NCI-H1436 treated with DMSO at 0.1 percent for 48 hours (cell line): ENCODE results near the gene GNB1.
"Not testable (repeated sequence)": the region's sequence is repeated elsewhere in the genome, so short reads cannot be mapped to it uniquely, and the experiment has no call there.

Experiments
- DNase-seq: peaks from one replicate; lab custom pipeline; 2025; lab: John Stamatoyannopoulos, UW

GNB1 gene

DNA sequence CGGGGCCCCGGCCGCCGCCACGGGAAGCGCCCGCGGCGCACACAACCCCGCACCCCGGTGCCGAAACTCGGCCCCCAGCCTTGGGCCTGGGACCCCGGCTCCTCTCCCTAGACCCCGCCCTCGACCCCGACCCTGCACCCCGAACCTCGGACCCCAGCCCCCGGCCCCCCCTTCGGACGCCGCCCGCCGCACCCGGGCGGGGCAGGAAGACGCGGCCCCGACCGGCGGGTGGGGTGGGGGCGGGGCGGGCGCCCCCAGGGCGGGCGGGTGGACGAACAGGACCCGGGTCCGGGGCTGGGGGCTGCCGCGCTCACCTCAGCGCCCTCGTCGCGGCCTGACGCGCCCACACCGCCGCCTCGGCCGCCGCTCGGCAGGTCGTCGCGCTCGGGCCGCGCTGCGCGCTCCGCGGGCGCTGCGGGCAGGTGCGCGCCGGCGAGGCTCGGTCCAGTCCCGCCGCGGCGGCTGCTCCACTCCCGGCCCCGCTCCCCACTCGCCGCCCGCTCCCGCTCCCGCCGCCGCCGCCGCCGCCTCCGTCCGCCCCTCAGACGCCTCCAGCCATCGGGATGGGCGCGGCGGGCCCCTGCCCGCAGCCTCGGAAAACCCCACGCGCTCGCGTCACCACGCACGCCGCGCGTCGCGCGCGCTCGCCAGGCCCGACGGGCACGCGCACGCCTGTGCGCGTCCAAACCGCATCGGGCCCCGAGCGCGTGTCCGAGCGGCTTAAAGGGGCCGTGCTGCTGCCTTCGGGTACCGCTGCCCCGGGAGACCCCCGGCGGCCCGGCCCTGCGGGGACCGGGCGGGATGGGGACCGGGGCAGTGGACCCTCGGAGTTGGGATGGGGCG is at the start of gene GNB1:
GNB1 (minus strand) TSS at position 582 of the 843 bp plus-strand sequence. CDS start 65,634 bp downstream, outside the sequence.
- DNase-seq = no peak

DNA sequence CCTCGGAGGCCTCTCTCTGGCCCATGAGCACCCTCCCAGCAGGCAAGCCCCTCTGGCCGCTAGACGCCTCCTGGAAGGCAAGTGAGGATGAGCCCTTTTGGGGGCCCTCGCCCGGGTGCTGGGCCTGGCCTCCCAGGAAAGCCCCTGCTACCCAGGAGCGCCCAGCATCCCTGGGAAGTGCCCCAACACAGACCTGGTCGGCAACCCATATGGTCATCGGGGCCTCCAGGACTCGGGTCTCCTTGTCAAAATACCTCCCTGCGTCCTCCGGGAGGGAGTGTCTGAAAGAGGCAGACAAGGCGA is 49.2 kb upstream of the GNB1 start:
- no peak for DNase-seq

DNA sequence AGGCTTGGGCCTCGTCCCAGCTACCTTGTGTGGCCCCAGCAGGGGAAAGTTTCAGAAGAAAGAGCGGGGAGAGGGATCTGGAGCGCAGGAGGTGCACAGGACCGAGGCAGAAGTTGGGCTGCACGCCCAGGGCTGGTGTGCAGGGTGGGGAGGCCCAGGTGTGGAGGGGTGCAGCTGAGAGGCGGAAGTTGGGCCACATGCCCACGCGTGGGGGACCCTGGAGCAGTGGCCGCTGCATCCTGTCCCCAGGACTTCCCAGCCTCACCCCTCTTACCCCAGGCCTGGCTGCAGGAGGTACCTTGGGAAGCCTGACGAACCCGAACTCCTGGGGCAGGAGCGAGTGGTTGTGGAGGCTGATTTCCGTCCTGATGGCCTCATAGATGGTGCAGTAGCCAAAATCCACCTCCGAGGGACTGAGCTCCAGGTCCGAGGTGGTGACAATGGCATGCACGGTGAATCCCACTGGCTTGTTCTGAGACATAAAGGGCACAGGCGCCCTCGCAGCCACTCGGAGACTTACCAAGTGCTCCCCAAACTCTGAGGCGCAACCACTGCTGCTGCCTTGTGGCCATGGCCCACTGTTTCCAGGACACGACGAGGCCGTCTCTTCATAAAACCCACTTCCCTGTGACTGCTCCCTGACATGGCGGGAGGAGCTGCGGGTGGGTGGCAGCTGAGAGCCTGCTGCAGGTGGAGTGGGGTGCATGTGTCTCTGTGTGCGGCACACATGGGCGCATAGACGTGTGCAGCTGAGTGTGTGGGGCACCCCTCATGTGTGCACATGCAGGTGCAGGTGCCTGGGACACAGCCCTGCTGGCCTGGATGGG is 48.6 kb upstream of the GNB1 start:
- no peak for DNase-seq

DNA sequence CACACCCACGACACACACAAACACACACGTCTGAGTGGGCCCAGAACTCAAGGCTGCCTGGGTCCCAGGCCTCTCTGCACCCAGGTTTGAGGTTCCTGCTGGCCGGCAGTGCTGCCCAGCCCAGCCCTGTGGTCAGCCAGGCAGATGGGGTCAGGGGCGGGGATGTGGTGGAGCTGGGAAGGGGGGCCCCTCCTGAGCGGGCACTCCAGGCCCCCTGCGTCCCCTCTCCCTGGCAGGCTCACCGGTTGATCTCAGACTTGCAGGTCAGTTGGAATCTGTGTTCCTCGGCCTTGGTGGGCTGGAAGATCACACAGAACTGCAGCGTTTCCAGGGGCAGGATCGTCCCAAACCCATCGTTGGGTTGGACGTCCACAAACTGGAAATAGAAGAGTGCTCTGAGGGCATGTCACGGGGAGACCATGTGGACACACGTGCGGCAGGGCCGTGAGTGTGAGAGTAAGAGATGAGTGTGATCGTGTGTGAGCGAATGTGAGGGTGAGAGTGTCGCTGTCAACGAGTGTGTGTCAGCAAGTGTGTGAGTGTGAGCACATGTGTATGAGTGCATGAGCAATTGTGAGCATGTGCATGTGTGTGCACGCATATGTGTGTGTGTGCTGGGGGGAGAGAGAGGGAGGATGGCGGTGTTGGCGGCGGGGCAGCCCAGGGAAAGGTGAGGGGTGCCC is 47.9 kb upstream of the GNB1 start:
- no peak for DNase-seq

DNA sequence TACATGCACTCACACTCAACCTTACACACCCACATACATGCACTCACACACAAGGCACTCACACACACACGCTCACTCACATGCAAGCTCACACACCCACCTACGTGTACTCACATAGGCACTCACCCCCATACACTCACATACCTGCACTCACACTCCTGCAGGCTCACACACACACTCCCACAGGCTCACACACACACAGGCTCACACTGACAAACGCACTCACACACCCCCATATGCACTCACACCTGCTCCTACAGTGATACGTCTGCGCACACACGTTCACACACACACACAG is 47.3 kb upstream of the GNB1 start:
- DNase-seq = no peak

DNA sequence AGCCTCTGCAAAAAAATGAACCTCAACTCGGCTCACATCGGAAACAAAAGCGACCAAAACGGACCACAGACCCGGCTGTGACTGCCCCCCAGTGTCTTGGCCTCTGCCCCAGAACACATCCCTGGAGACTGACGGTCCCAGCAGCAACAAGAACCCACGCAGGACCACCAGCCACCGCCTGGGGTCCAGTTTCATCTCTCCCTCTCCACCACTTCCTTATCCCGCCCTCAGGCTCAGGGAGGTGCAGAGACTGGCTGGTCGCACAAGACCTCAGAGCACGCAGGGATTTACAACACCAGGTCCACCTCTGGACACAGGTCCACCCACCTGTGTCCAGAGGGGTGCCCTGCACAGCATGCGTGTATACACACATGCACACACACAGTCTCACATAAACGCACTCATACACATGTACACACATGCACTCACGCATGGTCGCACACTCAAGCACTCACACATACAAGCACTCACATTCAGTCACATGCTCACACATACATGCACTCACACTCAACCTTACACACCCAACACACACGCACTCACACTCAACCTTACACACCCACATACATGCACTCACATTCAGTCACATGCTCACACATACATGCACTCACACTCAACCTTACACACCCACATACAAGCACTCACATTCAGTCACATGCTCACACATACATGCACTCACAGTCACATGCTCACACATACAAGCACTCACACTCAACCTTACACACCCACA is 46.8 kb upstream of the GNB1 start:
- no peak for DNase-seq

DNA sequence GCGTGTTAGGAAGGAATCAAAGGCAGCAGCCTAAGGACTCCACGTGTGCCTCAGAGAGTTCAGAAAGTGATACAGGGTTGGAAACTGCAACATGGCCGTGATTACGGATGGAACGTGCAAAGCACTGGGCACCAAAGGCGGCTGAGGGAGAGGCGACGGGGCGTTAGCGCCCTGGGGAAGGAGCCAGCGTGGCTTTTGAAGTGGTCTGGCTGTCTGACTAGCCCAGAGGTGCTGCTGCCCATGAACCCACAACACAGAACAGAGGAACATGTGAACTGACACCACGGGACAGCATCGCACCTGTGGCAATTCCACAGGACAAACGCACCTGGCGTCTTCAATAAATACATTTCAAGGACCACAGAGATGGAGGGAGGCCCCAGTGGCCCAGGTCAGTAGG is 46.2 kb upstream of the GNB1 start:
- DNase-seq = no peak

DNA sequence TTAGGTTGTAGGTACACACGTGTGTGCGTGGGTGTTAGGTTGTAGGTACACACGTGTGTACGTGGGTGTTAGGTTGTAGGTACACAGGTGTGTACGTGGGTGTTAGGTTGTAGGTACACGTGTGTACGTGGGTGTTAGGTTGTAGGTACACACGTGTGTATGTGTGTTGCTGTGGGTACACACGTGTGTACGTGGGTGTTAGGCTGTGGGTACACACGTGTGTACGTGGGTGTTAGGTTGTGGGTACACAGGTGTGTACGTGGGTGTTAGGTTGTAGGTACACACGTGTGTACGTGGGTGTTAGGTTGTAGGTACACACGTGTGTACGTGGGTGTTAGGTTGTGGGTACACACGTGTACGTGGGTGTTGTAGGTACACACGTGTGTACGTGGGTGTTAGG is 44.0 kb upstream of the GNB1 start:
- DNase-seq = not testable (repeated sequence)

DNA sequence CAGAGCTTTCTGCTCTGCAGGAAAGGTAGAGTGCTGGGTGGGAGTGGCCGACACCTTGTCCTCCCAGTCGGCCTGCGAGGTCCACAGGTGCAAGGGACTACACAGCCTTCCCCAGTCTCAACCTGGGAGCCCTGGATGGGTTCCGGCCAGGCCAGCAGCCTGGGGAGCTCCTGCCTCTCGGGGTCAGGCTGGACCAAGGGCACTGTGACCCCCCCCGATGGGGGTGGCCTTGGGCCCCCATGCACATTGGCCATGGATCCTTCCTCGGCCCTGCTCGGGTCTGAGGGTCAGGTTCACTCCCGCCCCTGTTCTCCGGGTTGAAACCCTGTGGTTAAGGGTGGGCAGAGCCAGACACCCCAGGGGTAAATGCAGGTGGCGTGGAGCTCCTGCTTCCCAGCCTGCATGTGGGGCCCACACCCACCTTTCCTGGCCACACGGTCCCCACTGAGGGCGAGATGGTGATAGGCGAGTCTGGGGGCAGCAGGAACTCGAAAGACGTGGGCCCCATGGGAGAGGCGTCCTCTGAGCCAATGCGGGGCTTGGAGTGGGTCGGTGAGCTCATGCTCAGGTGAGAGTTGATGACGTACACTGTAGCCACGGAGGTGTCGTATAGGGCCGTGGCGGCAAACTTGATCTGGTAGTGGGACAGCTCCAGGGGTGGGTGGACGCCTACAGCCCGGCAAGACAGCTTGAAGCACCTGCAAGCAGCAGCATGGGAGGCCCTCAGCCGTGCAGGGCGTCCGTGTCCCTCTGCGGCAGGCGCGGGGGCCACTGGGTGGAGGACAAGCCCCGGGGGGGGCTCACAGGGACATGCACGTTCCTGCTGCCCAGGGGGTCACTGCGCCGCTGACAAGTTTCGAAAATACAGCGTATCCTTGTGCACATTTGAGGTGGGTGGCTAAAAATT is 39.0 kb upstream of the GNB1 start:
- DNase-seq = no peak

DNA sequence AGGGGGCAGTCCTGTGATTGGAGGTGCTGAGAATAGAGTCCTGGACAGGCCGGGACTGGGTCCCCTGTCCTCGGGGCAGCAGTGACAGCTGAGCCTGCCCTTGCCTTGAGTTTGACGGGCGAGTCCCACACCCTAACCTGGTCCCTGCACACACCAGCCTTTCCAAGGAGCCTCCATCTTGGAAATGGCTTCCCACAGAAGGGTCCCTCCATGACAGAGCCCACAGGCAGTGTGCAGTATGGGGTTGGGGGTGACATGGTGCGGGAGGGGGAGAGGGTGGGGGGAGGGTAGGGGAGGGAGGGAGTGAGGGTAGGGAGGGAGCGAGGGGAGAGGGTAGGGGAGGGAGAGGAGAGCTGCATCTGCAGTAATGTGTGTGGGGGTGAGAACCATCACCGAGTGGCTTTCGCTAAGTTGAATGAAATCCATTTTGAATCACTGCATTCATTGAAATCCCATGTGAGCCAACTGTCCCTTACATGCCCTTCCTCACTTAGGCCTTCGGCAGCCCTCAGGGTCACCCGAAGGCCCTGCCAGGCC is 38.3 kb upstream of the GNB1 start:
- DNase-seq = no peak

DNA sequence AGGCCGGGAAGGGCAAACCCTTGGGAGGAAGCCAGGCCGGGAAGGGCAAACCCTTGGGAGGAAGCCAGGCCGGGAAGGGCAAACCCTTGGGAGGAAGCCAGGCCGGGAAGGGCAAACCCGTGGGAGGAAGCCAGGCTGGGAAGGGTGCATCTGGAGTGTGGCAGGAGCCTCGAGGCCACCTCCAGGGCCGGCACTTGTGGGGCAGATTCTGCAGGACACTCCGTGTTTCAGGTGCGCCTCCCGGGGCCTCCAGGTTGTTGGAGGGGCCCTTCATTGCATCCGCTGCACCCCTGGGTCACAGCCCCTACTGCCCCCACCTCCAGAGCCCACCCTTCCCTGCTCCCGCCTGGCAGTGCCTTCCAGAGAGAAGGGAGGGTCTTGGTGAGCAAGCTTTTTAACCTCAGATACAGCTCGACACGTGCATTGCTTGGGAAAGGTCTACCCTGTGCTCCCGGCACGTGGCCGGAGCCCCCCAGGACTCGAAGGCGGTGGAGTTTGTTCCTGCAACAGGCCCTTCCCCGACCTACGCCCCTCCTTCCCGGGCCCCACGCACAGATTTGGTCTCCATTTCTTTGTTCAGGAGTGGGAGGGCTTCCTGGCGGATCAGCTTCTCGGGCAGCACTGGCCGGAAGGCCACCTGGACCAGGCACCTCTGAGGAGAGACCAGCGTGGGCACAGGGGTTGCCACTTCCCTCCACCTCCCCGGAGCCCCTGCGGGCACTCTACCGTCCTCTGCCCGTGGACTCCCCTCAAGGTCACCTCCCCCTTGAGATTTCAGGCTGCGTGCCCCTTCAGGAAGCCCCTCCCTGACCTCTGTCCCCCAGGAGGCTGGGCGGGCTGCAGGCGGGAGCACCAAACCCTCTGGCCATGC is 37.6 kb upstream of the GNB1 start:
- DNase-seq = no peak

DNA sequence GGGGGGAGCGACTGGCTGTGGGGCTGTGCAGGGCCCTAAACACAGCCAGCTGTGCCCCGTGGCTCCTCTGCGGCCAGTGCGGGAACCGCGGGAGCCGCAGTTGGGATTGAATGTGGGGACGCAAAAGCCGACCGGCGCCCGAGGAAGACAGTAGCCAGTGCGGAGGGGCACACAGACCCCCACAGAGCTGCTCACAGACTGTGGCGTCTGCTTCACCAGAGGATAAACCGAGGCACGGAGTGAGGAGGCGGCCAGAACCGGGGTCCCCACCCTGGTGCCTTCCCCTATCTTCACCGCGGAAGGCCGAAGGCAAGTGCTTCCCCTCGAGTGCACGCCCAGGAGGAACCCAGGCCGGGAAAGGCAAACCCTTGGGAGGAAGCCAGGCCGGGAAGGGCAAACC is 36.9 kb upstream of the GNB1 start:
- DNase-seq = no peak

DNA sequence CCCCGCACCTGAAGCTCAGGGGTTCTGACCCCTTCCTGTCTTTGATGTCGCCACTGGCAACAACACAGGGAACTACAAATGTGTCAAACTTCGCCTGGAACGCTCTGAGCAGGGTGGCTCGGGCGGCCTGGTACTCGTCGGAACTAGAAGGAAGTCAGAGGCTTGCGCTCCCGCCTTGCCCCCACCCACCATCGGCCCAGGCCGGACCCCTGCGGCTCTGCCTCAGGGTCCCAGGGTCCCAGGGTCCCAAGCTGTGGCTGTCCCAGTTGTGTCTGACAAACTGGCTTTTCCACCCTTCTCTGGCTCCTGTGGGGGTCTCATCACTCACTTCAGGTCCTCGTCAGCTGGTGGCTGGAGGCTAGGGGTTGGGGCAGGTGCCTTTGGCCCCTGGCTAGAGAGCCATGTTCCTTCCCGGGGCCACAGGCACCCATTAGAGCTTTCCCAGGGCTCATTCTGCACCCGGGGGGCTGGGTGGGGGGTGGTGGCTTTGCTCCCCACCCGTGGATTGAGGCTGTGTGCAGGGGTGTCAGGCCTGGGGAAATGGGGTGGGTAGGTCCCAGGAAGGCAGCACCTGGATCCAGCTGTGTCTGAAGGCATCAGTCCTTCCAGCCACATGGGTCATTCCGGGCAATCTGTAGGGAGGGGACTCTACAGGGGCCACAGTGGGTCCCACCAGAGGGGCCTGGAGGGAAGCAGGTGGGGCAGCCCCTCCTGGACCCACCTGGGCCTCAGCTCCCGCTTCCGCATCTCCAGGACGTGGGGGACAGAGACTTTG is 36.2 kb upstream of the GNB1 start:
- no peak for DNase-seq

DNA sequence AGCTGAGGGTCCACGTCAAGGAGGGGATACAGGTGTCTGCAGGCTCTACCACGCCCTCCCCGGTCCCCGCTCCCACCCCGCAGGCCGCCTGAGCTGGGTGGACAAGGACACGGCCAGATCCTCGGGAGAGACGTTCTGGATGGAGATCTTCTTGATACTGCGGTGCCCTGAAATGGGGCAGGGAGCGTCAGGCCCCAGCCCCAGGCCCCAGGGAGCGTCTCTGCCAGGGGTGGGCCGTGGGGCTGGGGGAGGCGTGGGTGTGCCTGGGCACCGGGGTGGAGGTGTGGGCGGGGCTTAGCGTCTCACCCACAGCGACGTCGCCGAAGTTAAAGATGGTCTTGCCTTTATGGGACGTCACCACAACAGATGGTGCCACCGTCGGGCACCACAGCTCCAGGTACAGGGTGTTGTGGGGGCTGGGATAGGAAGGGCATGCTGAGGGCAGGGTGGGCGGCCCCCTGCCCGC is 35.5 kb upstream of the GNB1 start:
- no peak for DNase-seq

DNA sequence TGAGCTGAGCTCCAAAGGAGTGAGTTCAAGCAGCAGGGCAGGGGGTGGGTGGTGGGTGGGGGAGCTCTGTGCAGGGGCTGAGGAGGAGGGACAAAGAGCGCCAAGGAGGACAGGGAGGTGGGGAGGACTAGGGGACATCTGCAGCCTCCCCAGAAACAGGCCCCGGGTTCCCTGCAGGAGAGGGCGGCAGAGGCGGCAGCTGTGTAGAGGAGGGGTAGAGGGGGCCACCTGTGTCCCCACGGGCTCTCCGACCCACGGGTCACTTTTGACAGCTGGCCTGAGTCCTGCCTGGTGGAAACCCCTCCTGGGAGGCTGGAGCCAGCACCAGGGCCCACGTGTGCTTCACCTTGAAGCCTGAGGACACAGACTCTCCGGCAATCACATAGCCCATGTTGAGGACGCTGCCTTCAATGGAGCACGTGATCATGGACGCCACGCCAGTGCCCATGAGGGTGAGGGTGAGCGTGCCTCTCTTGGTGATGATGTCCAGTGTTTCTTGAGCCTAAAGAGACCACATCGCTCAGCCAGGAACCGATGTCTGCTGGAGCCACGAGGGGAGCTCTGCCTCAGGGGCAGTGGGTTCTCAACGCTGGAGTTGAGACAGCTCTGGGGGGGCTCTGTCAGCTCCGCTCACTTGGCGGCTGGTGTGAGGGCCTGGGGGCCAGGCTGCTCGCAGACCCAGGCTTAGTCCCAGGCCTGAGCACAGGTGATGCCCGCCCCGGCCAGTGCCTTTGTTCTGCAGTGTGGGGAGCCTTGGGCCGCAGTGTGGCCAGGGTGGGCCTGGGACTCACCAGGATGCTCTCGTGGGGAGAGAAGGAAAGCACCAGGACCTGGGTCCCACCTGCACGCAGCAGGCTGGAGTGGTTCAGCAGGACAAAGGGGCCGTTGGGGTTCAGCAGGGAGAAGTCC is 34.8 kb upstream of the GNB1 start:
- DNase-seq = no peak

DNA sequence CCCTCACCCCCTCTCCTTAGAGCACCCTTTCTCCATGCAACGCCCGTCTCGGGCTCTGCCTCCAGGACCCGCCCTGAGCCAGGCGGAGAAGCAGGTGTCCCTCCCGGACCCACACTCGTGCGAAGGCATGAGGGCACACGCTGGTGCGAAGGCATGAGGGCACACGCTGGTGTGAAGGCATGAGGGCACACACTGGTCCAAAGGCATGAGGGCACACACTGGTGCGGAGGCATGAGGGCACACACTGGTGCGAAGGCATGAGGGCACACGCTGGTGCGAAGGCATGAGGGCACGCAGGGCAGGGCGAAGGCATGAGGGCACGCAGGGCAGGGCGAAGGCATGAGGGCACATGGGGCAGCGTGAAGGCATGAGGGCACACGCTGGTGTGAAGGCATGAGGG is 34.0 kb upstream of the GNB1 start:
- no peak for DNase-seq

DNA sequence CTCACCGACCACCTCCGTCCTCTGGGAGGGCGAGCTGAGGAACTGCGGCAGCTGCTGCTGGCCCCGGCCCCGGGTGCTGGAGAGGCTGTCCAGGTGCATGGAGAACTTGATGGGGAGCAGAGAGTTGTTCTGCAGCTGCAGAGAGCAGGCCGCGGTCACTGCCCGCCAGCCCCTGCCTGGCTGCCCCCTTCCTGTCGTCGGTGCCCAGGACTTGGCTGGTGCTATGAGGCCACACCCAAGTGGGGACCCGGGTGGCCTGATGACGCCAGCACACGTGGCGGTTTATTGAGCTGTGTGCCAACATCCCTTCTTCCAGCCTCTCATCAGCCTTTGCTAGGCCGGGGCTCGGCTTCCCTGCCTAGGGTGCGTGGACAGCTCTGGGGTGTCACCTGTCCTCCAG is 33.5 kb upstream of the GNB1 start:
- no peak for DNase-seq
